GM20431 (cell line): Measurements from ENCODE around the gene WDR62.
"Not testable (repeated sequence)": the region's sequence is repeated elsewhere in the genome, so short reads cannot be mapped to it uniquely, and the experiment has no call there.

ENCODE experiments used
- in situ Hi-C: fragments of 300-500 bp; cut with MseI, MboI; formaldehyde crosslinking; loops from one replicate; pipeline ENCODE4 v1.15.0; 2020; ENCODE audit warnings: low sequenced_read_pairs; ENCODE audit not compliant: unreplicated experiment

Gene WDR62

DNA sequence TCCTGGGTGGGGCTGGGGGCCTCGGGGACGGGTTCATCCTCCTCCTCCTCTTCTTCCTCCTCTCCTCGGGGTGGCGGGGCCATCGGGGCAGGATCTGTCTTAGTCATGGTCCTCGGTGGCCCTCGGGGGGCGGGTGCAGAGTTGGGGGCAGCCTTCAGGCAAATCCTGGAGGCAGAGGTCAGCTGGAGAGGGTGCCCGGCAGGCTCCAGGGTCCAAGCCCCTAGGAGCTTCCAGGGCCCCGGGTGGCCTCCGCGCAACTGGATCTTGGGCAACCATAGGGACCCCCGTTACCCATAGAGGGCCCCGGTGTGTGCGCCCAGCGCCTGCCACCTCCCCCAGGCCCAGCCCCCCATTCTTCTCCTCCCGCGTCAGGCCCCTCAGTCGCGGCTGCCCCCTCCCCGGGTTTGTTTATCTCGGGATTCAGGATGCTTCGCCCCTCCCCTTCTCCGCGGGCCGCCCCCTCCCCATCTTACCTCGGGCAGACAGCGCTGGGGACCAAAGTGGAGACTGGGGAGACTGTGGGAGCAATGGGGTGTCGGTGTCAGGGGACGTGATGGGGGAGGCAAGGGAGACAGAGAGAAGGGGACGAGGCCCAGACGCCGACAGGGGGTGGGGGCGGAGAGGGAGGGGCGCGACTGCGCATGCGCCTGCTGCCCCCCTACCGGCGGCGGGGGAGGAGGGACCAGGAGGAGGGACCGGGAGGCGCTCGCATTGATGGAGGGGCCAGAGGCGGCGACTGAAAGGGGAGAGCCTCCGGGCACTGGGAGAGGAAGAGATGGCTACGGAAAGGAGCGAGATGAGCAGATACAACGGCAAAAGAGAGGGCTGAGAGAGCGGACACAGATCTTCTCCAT lies 22.2 kb upstream of the WDR62 start, which contains the start of gene CLIP3:
Gene CLIP3 (minus strand): TSS at position 623 of the 854 bp plus-strand sequence. CDS start 516 bp downstream, at position 107.
- in situ Hi-C loops, result no loop called here

DNA sequence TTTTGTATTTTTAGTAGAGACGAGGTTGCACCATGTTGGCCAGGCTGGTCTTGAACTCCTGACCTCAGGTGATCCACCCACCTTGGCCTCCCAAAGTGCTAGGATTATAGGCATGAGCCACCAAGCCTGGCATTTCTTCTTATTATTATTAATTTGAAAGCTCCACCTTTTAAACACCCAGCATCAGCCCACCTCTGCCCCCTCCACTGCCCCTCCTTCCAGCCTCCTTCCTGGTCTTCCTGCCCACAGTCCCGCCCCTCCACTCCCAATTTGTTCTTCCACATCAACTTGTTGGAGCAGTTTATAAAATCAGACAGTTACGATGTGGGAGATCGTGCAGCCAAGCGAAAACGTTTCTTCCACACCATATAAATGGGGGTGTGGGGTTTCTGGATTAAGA lies 14.2 kb upstream of the WDR62 start:
- in situ Hi-C loops, result no loop called here

DNA sequence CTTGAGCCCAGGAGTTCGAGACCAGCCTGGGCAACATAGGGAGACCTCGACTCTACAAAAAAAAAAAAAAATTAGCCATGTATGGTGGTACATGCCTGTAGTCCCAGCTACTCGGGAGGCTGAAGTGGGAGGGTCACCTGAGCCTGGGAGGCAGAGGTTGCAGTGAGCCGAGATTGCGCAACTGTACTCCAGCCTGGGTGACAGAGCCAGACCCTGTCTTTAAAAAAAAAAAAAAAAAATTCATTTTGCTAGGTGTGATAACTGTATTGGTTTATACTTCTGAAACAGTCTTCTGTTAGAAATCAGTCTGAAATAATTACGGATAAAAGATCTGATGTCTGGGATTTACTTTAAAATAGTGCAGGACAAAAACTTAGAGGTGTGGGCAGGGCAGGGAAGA lies 13.6 kb upstream of the WDR62 start:
- in situ Hi-C loops, result not testable (repeated sequence)

- in situ Hi-C loops, result no loop called here
Measured at GRCh38 chr19:36041831-36042230, 12.9 kb upstream of the WDR62 start.

GRCh38 chr19:36043952-36044351 lies 10.7 kb upstream of the WDR62 start:
- in situ Hi-C loops, result no loop called here

GRCh38 chr19:36046443-36047050 lies 8.2 kb upstream of the WDR62 start:
- in situ Hi-C loops, result no loop called here

GRCh38 chr19:36047835-36048234 lies 6.9 kb upstream of the WDR62 start:
- in situ Hi-C loops, result no loop called here

DNA sequence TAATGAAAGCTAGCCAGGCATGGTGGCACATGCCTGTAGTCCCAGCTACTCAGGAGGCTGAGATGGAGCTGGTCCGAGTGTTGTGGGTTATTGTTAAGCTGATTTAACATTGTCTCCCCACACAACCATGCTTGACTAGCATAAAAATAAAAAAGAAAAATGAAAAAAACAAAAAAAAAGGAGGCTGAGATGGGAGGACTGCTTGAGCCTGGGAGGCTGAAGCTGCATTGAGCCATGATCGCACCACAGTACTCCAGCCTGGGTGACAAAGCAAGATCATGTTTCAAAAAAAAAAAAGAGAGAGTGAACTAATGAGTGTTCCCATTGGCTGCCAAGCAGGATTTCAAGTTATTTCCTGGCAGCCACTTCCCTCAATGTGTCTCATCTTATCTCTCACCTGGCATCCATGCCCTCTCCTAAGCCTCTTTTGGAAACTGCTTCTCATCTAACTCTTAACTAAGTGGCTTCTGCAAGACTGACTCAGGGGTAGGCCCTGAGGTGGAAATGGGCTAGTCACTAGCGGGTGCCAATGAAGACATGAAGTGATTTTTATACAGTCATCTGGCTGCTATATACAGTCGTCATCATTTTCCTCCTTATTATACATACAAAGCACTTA lies 5.5 kb upstream of the WDR62 start:
- in situ Hi-C loops, result no loop called here

GRCh38 chr19:36051236-36051635 lies 3.5 kb upstream of the WDR62 start:
- in situ Hi-C loops, result no loop called here

GRCh38 chr19:36051637-36052036 lies 3.1 kb upstream of the WDR62 start:
- in situ Hi-C loops, result no loop called here

- in situ Hi-C loops, result no loop called here
Measured at GRCh38 chr19:36054119-36054732, 471 bp upstream of the WDR62 start, which contains the start of gene THAP8. Gene THAP8, minus strand, starts transcription at chr19:36054285. Its CDS starts 68 bp downstream, at chr19:36054217.

DNA sequence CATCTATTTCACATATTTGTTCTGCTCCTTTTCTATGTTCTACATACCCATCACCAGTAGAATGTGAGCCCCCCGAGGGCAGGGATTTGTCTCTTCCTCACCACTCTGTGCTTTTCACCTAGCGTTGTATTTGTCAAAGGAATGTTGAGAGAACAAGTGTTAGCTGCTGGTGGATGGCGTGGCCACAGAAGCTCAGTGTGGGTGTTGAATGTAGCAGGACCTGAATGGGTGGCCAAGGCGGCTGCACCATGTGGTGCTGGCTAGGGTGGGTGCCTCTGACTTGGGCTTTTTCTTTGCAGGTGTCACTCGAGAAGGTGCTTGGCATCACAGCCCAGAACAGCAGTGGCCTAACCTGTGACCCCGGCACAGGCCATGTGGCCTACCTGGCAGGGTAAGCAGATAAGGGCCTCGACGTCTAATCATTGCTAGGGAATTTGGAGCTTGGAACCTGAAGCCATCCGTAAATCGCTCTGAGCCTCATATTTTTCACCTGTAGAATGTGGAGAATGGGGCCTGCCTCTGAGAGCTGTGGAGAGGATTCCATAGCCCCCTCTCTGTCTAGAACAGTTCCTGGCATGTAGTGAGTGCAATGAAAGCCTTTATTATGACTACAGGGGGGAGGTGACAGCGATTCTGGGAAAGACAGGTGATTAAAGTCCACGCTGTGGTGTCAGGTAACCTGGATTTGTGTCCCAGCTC lies 3.9 kb downstream of the WDR62 start:
- in situ Hi-C loops, result no loop called here

DNA sequence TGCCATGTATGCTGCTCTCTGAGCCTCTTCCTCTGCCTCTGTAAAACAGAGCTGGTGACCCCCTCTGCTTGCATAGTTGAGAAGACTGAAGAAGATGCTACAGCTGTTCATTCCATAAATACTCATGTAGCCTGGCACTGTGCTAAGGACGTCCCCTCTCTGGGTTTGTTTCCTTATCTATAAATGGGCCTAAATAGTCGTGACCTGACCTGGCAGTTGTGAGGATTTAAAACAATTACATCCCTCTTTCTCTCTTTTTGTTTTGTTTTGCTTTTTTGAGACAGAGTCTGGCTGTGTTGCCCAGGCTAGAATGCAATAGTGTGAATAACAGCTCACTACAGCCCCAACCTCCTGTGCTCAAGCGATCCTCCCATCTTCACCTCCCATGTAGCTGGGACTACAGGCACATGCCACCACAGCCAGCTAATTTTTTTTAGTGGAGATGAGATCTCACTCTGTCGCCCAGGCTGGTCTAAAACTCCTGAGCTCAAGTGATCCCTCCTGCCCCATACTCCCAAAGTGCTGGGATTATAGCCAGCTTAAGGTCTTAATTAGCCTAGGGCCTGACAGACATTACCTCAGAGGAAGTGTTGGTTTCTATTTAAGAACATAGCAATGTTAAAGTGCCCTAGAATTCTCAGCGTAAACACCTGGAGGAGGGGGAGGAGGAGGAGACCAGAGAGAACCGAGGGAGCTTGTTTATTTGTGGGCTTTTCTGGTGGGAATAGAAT lies 4.6 kb downstream of the WDR62 start:
- in situ Hi-C loops, result no loop called here

- in situ Hi-C loops, result no loop called here
Measured at GRCh38 chr19:36060430-36060829, 5.7 kb downstream of the WDR62 start.

GRCh38 chr19:36061367-36061766 lies 6.7 kb downstream of the WDR62 start:
- in situ Hi-C loops, result no loop called here

DNA sequence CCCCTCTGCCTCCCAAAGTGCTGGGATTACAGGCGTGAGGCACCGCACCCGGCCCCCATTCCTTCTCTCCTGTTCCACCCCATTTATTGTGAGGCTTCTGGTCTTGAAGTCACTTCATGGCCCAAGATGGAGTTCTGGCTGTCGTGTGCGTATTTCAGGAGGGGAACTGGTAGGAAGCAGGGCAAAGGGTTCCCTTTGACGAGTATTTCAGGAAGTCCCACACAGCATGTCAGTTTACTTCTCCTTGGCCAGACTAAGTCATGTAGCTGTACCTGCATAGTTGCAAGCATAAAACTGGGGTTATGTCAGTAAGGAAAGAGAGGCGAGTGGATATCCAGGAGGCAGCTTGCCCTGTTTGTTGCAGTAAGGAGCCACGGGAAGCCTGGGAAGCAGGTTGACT lies 10.1 kb downstream of the WDR62 start:
- in situ Hi-C loops, result no loop called here

GRCh38 chr19:36067681-36068080 lies 13.0 kb downstream of the WDR62 start:
- in situ Hi-C loops, result no loop called here

- in situ Hi-C loops, result not testable (repeated sequence)
Measured at GRCh38 chr19:36068810-36069499, 14.3 kb downstream of the WDR62 start.

DNA sequence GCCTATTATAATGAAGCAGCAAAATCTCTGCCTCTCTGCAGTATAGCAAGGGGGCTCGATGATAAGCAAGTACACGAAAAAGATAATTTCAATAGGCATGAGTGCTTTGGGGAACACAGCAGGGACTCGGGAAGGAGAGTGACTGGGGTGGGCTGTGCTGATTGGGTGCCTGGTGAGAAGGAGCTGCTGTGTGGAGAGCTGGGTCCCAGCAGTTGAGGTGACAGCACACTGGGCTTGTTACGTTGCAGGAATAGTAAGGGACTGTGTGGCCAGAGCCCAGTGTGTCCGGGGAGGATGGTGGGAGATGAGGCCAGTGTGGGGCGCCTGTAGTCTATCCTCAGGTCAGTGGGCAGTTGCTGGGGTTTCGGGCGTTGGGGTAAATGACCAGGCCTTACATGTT lies 17.4 kb downstream of the WDR62 start:
- in situ Hi-C loops, result no loop called here
